MM.1S (cell line): ENCODE measurements around the gene XPOT.

Experiments
- CTCF ChIP-seq: fragments of 300-600 bp; sonication (generic); IDR thresholded peaks from 2 replicates; pipeline ENCODE4 v1.5.1; 2016; ENCODE audit warnings: antibody characterized with exemption, low read length, mixed read lengths
- EZH2 ChIP-seq: fragments of 300-600 bp; sonication (generic); optimal IDR thresholded peaks from 2 replicates; pipeline ENCODE3; 2017; ENCODE audit warnings: low read depth, mild to moderate bottlenecking, antibody characterized with exemption, low read length, mixed read lengths
- EZH2phosphoT487 ChIP-seq: fragments of 300-600 bp; sonication (generic); IDR thresholded peaks from 2 replicates; pipeline ENCODE4 v1.6.1; 2018; ENCODE audit warnings: antibody characterized with exemption, low read length

GRCh38 chr12:64430886-64431285 is 26.7 kb downstream of the XPOT start:
- TF ChIP-seq CTCF (no peak), EZH2 (no peak), EZH2phosphoT487 (no peak)
